ENCODE data around the gene NR6A1.

NR6A1 gene

GRCh38 chr9:124498499-124499146 is 272.5 kb downstream of the NR6A1 start:
- DNase-seq: no peak

GRCh38 chr9:124498040-124498439 is 273.1 kb downstream of the NR6A1 start:
- DNase-seq: no peak

- no peak for DNase-seq
These were observed 273.7 kb downstream of the NR6A1 start for GRCh38 chr9:124497441-124497840.

GRCh38 chr9:124496463-124496862 is 274.6 kb downstream of the NR6A1 start:
- no peak for DNase-seq

GRCh38 chr9:124496075-124496449 is 275.0 kb downstream of the NR6A1 start:
- DNase-seq: no peak

- no peak for DNase-seq
These were observed 275.7 kb downstream of the NR6A1 start for GRCh38 chr9:124495126-124496074.

- DNase-seq: no peak
These were observed 277.2 kb downstream of the NR6A1 start for GRCh38 chr9:124493794-124494479.

GRCh38 chr9:124493218-124493617 is 277.9 kb downstream of the NR6A1 start:
- DNase-seq: no peak

- DNase-seq: no peak
These were observed 278.3 kb downstream of the NR6A1 start for GRCh38 chr9:124492818-124493217.

GRCh38 chr9:124491049-124491975 is 279.8 kb downstream of the NR6A1 start:
- no peak for DNase-seq

- DNase-seq: no peak
These were observed 281.1 kb downstream of the NR6A1 start for GRCh38 chr9:124490004-124490403.

GRCh38 chr9:124489222-124489621 is 281.9 kb downstream of the NR6A1 start:
- no peak for DNase-seq

- no peak for DNase-seq
These were observed 282.4 kb downstream of the NR6A1 start for GRCh38 chr9:124488641-124489210.

- DNase-seq: no peak
These were observed 283.6 kb downstream of the NR6A1 start for GRCh38 chr9:124487260-124488182.

- DNase-seq: no peak
These were observed 284.3 kb downstream of the NR6A1 start for GRCh38 chr9:124486778-124487259.

GRCh38 chr9:124485936-124486335 is 285.2 kb downstream of the NR6A1 start:
- no peak for DNase-seq

GRCh38 chr9:124485201-124485600 is 285.9 kb downstream of the NR6A1 start:
- no peak for DNase-seq

GRCh38 chr9:124483481-124483880 is 287.6 kb downstream of the NR6A1 start:
- no peak for DNase-seq

- DNase-seq: no peak
These were observed 288.6 kb downstream of the NR6A1 start for GRCh38 chr9:124482431-124483031.

- DNase-seq: no peak
These were observed 290.0 kb downstream of the NR6A1 start for GRCh38 chr9:124481115-124481514.
